ENCODE measurements around the gene SH3YL1.

The SH3YL1 gene, protein sequence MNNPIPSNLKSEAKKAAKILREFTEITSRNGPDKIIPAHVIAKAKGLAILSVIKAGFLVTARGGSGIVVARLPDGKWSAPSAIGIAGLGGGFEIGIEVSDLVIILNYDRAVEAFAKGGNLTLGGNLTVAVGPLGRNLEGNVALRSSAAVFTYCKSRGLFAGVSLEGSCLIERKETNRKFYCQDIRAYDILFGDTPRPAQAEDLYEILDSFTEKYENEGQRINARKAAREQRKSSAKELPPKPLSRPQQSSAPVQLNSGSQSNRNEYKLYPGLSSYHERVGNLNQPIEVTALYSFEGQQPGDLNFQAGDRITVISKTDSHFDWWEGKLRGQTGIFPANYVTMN

DNA sequence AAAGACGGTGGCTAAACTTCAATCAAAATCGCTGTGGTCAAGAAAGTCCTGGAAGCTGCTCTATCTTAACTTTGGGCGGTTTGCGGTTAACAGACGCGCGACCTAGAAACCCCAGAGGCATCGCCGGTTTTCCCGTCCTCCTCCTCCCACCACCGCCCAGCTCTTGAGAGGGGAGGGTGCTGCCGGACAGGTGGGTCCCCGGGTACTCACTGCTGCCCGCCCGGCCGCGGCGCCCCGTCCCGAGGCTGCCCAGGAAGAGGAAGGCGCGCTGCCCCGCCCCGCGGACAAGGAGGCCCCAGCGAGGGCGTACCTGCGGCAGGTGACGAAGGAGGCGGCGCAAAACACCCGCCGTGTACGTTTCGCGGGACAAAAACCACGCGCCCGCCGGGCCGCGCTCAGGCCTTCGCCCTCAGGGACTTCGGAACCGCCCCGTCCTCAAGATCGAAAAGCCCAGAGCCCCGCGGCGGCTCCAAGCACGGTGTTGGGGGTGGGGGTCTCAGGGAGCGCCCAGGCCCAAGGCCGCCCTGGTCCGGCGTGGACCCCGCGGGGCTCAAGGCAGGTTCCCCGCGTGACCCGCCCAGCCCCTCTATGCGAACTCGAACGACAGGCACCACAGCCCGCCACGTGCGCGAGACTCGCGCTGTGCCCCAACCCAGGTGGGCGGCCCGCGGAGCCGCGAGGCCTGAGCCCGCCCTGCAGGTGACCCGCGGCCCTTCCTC, at the start of gene SH3YL1:
Gene SH3YL1 (minus strand): TSS at position 259 of the 719 bp plus-strand sequence. CDS start 48 bp downstream, at position 211.
- DNase-seq: peak; percentile 70

- no peak for DNase-seq
Measured at GRCh38 chr2:310994-311393, 47.2 kb upstream of the SH3YL1 start.

DNA sequence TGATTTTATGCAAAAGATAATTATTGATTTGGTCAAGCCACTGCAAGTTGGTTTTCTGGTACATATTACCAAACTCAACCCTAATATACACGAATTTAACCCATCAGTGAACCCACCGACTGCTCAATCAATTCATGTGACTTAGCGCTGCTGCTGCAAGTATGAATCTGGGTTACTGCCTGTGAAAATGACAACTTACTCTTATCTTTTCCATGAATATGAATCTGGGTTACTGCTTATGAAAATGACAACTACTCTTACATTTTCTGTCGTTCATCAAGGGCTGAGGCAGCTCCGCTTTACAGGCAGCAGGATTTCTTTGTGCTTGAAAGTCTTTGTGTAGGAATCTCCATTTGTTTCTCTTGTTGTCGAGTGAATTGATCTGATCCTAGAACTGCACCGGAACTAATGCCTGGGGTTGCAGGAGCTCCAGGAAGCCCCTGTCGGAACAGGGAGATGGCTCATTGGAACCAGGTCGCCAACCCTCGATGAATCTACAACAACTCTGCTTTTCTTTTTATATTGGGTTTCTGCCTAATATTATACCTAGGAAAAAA, 46.2 kb upstream of the SH3YL1 start:
- DNase-seq: no peak

DNA sequence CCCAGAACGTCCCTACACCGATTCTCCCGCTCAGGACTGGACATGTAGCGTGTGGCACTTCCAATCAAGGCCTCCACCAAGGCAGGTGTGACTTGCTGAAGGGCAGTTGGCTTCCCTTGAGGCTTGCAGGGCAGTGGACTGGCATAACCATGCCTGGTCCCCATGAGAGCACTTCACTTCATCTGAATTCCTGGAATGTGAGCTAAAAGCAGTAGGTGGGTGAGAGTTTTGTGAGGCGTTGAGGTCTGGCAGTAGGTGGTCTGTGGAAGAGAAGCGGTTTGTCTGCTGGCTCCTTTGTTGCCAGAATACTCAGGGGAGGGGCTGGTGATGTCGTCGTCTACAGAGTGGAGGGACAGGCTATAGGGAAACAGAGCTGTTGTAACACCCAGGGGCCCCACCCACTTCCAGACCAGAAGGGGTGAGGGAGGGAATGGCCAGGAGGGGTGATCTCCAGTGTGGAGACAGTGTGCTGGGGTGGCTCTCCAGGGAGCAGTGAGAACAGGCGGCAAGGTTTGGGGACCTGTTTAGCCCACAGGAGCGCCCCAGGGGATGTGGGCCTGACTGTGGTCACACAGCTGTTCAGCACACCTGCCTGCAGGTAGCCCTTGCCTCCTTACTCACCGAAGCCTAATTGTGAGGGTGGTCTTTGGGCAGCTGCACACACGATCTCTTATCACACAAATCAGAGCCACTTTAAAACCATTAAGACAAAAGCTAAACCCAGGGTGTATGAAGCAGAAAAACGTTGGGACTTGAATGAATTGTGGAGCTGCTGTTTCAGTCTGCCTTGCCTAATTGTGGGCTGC, 45.5 kb upstream of the SH3YL1 start:
- no peak for DNase-seq

DNA sequence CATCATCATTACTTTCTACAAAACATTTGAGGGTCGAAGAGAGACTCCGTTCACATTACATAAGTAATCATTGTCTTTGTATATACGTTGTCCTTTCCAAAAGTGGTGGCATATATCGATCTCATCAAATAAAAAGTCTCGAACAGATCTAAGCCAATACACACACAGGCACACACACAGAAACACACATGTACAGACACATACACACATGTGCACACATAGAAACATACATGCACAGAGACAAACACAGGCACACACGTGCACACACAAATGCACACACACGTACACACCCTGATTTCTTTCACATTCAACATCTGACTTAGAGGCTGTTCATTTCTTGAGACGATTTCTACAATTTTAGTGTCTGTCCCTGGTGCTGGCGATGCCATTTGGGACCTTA, 41.5 kb upstream of the SH3YL1 start:
- DNase-seq: no peak

- DNase-seq: no peak
Measured at GRCh38 chr2:296354-296753, 32.5 kb upstream of the SH3YL1 start.

GRCh38 chr2:295090-295489, 31.3 kb upstream of the SH3YL1 start:
- no peak for DNase-seq

GRCh38 chr2:290090-290722, 26.4 kb upstream of the SH3YL1 start:
- DNase-seq: peak; percentile 54

- DNase-seq: no peak
Measured at GRCh38 chr2:289362-290089, 25.7 kb upstream of the SH3YL1 start.

DNA sequence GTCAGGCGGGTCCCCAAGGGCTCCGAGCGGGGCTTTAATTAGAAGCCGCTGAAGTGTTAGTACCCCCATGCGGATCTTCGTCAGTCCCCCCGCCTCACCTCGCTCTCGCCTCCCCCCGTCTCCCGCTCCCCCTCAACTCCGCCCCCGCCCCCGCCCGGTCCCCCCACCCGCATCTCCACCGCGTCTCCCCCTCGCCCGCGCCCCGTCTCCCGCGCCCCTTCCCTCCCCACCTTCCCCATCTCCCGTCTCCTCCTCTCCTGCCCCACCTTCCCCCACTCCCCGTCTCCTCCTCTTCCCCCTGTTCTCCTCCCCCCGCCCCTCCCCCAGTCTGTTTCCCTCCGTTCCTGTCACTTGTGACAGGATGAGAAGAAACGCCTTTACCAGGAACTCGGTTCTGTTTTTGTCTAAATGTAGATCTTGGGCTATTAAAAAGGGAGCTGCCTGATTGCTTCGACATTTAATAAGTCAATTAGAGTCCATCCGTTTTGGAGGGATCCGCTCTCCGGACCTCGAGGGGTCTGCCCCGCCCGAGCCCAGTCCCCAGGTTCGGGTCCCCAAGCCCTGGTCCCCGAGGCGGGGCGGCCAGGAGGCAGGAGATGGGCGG, 25.0 kb upstream of the SH3YL1 start:
- DNase-seq: no peak

DNA sequence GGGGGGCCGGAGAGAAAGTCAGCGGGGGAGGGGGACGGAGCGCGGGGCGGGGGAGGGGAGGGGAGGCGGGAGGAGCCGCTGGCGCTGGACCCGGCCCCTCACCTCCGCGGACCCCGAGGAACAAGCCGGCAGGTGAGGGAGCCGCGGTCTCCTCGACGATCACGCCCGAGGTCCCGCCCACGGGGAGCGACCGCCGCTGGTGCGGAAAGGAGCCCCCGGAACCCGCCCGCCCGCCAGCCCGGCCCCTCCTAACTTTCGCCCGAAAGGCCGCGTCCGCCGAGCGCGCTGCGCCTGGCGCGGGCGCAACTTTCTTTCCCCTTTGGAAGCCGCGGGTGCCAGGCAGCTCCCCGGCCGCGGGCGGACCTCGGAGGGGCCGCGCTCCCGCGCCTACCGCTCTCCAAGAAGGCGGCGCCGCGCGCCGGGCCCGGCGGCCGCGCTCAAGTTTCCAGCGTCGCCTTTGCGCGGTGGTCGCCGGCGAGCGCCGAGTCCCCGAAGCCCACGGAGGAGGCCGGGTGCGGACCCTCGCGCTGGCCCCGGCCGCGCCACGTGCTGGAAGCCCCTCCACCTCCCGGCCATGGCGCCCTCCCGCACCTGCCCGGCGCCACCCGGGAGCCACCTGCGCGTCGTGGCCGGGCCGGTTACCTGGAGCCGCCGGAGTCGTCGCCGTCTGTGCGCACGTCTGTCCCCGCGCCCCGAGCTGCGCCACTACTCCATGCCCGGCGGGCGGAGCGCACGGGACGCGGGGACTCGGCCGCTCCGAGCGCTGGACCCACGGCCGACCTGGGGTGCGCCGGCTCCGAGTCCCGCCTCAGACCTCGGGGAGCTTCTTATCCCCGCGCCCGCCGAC, 24.3 kb upstream of the SH3YL1 start, which contains the start of gene ALKAL2:
Gene ALKAL2 (minus strand): TSS at position 181 of the 847 bp plus-strand sequence. CDS start 256 bp downstream, outside the sequence.
- DNase-seq: no peak

- no peak for DNase-seq
Measured at GRCh38 chr2:287471-287885, 23.6 kb upstream of the SH3YL1 start.

DNA sequence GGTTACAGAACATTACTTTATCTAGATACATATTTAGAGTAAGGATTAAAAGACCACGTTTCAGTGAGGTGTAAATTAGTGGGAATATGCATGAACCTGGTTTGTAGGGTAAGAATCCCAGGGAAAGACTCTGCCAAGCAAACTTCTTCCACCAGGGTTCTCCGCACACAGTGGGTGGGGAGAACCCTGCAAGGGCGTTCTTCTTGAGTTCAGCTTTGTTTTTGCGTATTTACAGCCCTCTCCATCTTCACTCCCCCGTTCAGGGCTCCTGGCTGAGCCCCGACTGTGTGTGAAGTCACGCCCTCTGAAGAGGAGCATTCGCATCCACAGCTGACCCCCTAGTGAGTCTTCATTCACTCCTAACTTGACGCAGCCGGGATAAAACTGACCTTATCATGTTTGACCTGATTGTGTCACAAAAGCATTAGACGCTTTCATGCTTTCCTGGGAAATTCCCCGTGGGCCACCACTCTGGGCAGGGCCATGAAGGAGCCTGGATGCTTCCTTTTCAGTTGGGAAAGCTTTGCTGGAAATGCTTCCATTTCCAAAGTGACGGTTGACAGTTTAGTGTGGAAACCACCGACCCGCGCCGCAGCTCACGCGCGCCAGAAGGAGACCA, 23.1 kb upstream of the SH3YL1 start:
- DNase-seq: no peak

GRCh38 chr2:286035-286434, 22.2 kb upstream of the SH3YL1 start:
- no peak for DNase-seq

GRCh38 chr2:285531-285930, 21.7 kb upstream of the SH3YL1 start:
- DNase-seq: no peak

DNA sequence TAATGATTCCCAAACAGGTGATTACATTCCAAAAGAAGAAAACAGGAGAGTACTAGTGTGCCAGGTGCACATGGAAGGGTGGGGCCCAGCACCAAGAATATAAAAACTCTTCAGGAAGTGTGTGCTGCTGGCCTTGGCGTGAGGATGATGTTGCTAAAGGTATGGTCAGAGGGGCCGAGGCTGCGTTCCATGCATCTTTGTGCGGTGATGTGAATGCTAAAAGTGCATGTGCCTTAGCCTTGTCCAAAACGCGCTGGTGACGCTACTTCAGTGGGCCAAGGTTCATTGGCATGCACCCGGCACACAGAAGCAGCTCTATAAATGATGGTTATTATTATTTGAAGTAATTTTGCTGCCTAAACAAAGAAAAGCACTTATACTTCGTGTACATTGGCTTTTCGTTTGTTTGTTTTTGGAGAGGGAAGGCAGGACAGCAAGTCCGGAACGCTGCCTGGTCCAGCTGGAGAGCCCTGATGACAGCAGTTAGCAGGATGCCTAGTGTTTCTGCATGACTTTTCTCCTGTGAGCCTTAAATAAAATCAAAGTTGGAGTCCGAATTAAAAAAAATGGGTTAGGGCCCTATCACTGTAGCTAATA, 21.2 kb upstream of the SH3YL1 start:
- DNase-seq: no peak

GRCh38 chr2:283996-284794, 20.4 kb upstream of the SH3YL1 start:
- DNase-seq: no peak

Measured in CD4-positive, alpha-beta T cell treated with Interleukin-21 for 1 hour (primary cell).